ENCODE data around the gene ENTPD2. TPM values are rescaled to one million over a fixed set of nuclear protein-coding genes. Genes with fewer than 3 reads are reported as not detected.

ENTPD2 gene
- total RNA-seq, 1 experiment from 2014 or later, result not detected

GRCh38 chr9:137030538-137031527, 23.0 kb downstream of the ENTPD2 start:
- H3K27me3 ChIP-seq, result no peaks in the 10 kb centered on the region
- no peak for DNase-seq

GRCh38 chr9:137030006-137030405, 23.9 kb downstream of the ENTPD2 start:
- Histone ChIP-seq H3K4me3 (no peak overlapping the region), H3K36me3 (no peaks in the 10 kb centered on the region), H3K9me3 (no peaks in the 10 kb centered on the region), H3K27me3 (no peaks in the 10 kb centered on the region)
- no peak for DNase-seq

More at GRCh38 chr9:137030538-137031527, 23.0 kb downstream of the ENTPD2 start:
- Histone ChIP-seq H3K36me3 (no peaks in the 10 kb centered on the region), H3K9me3 (no peaks in the 10 kb centered on the region), H3K4me3 (no peak overlapping the region)

GRCh38 chr9:137029058-137029936, 24.6 kb downstream of the ENTPD2 start:
- Histone ChIP-seq H3K9me3 (no peaks in the 10 kb centered on the region), H3K4me3 (peak overlapping the region; percentile 49; the same call in 1 of the 2 replicates), H3K27me3 (no peaks in the 10 kb centered on the region), H3K36me3 (no peaks in the 10 kb centered on the region)
- DNase-seq, result peak; percentile 74

- Histone ChIP-seq H3K9me3 (no peaks in the 10 kb centered on the region), H3K4me3 (peak overlapping the region; percentile 49), H3K27me3 (no peaks in the 10 kb centered on the region), H3K36me3 (no peaks in the 10 kb centered on the region)
- DNase-seq, result peak; percentile 59
These were observed 25.4 kb downstream of the ENTPD2 start for GRCh38 chr9:137028263-137029057.

- H3K27me3 ChIP-seq, result no peaks in the 10 kb centered on the region
- H3K36me3 ChIP-seq, result no peaks in the 10 kb centered on the region
- H3K9me3 ChIP-seq, result no peaks in the 10 kb centered on the region
- H3K4me3 ChIP-seq, result peak within 1 kb of the TSS; percentile 49
- peak; percentile 48 for DNase-seq
These were observed 26.2 kb downstream of the ENTPD2 start, which contains the start of gene ABCA2 for GRCh38 chr9:137027369-137028262. Gene ABCA2 (minus strand): TSS chr9:137028237. CDS start chr9:137028140, 97 bp downstream.

- Histone ChIP-seq H3K36me3 (no peaks in the 10 kb centered on the region; the same call in 1 of the 2 replicates), H3K9me3 (no peaks in the 10 kb centered on the region), H3K27me3 (no peaks in the 10 kb centered on the region), H3K4me3 (no peak overlapping the region; the same call in 1 of the 2 replicates)
- no peak for DNase-seq
These were observed 27.0 kb downstream of the ENTPD2 start for GRCh38 chr9:137026828-137027227.

- no peaks in the 10 kb centered on the region for H3K27me3 ChIP-seq
- no peaks in the 10 kb centered on the region for H3K9me3 ChIP-seq
- DNase-seq, result no peak
- H3K36me3 ChIP-seq, result no peaks in the 10 kb centered on the region; the same call in 1 of the 2 replicates
- H3K4me3 ChIP-seq, result no peak overlapping the region
These were observed 27.5 kb downstream of the ENTPD2 start for GRCh38 chr9:137026384-137026783.

- H3K4me3 ChIP-seq, result no peak overlapping the region
- no peak for DNase-seq
These were observed 28.3 kb downstream of the ENTPD2 start for GRCh38 chr9:137025517-137025966.

GRCh38 chr9:137023583-137023991, 30.3 kb downstream of the ENTPD2 start:
- no peak for DNase-seq
- Histone ChIP-seq H3K27me3 (no peaks in the 10 kb centered on the region), H3K9me3 (no peaks in the 10 kb centered on the region), H3K36me3 (no peaks in the 10 kb centered on the region; the same call in 1 of the 2 replicates), H3K4me3 (no peak overlapping the region)

More at GRCh38 chr9:137025517-137025966, 28.3 kb downstream of the ENTPD2 start:
- Histone ChIP-seq H3K9me3 (no peaks in the 10 kb centered on the region), H3K27me3 (no peaks in the 10 kb centered on the region), H3K36me3 (no peaks in the 10 kb centered on the region; the same call in 1 of the 2 replicates)

GRCh38 chr9:137023157-137023556, 30.7 kb downstream of the ENTPD2 start:
- H3K27me3 ChIP-seq, result no peaks in the 10 kb centered on the region

GRCh38 chr9:137022662-137023008, 31.2 kb downstream of the ENTPD2 start:
- DNase-seq, result no peak
- H3K27me3 ChIP-seq, result no peaks in the 10 kb centered on the region
- H3K9me3 ChIP-seq, result no peaks in the 10 kb centered on the region
- no peaks in the 10 kb centered on the region; the same call in 1 of the 2 replicates for H3K36me3 ChIP-seq
- H3K4me3 ChIP-seq, result no peak overlapping the region

More at GRCh38 chr9:137023157-137023556, 30.7 kb downstream of the ENTPD2 start:
- Histone ChIP-seq H3K9me3 (no peaks in the 10 kb centered on the region), H3K4me3 (no peak overlapping the region), H3K36me3 (no peaks in the 10 kb centered on the region; the same call in 1 of the 2 replicates)
- peak; percentile 31 for DNase-seq

- H3K9me3 ChIP-seq, result no peaks in the 10 kb centered on the region
- H3K36me3 ChIP-seq, result no peaks in the 10 kb centered on the region; the same call in 1 of the 2 replicates
- H3K4me3 ChIP-seq, result no peak overlapping the region
- H3K27me3 ChIP-seq, result no peaks in the 10 kb centered on the region
- peak; percentile 87 for DNase-seq
These were observed 31.7 kb downstream of the ENTPD2 start for GRCh38 chr9:137021979-137022661.

GRCh38 chr9:137021568-137021978, 32.3 kb downstream of the ENTPD2 start:
- no peak overlapping the region for H3K4me3 ChIP-seq
- DNase-seq, result no peak
- no peaks in the 10 kb centered on the region for H3K27me3 ChIP-seq
- H3K9me3 ChIP-seq, result no peaks in the 10 kb centered on the region
- no peaks in the 10 kb centered on the region; the same call in 1 of the 2 replicates for H3K36me3 ChIP-seq

- Histone ChIP-seq H3K9me3 (no peaks in the 10 kb centered on the region), H3K4me3 (no peak overlapping the region), H3K36me3 (no peaks in the 10 kb centered on the region; the same call in 1 of the 2 replicates), H3K27me3 (no peaks in the 10 kb centered on the region)
- no peak for DNase-seq
These were observed 32.9 kb downstream of the ENTPD2 start for GRCh38 chr9:137020771-137021567.

Measured in MG63 (cell line).